ENCODE measurements around the gene SRRM3.

GRCh38 chr7:76281706-76282343 lies 80.1 kb downstream of the SRRM3 start:
- TF ChIP-seq EZH2 (IDR thresholded peaks at IDR 0.05) (peak; percentile 58), CTCF (IDR thresholded peaks at IDR 0.05) (no peak), EZH2phosphoT487 (IDR thresholded peaks at IDR 0.05) (no peak)
